ENCODE data around the gene SPECC1L.

SPECC1L gene

GRCh38 chr22:24329453-24329852 lies 58.8 kb downstream of the SPECC1L start:
- H3K27me3 ChIP-seq (ENCODE audit: insufficient read depth, low read length), result no peaks in the 10 kb centered on the region
- no peaks in the 10 kb centered on the region for H3K9me3 ChIP-seq (ENCODE audit: insufficient read depth, low read depth, low read length)
- no peak overlapping the region for H3K9ac ChIP-seq (ENCODE audit: low read depth, low read length)
- no peak overlapping the region for H3K27ac ChIP-seq (ENCODE audit: low read length)
- peaks cover 69% of the 10 kb centered on the region for H3K36me3 ChIP-seq (ENCODE audit: insufficient read depth, low read depth, low read length)
- no peaks in the 10 kb centered on the region for H3K4me1 ChIP-seq (ENCODE audit: insufficient read depth, low read length)
- H3K4me3 ChIP-seq (ENCODE audit: low read length), result no peak overlapping the region

GRCh38 chr22:24330636-24331035 lies 60.0 kb downstream of the SPECC1L start:
- H3K36me3 ChIP-seq (ENCODE audit: insufficient read depth, low read depth, low read length), result peaks cover 74% of the 10 kb centered on the region
- no peaks in the 10 kb centered on the region for H3K4me1 ChIP-seq (ENCODE audit: insufficient read depth, low read length)
- no peak overlapping the region for H3K4me3 ChIP-seq (ENCODE audit: low read length)
- no peak overlapping the region for H3K9ac ChIP-seq (ENCODE audit: low read depth, low read length)
- H3K27ac ChIP-seq (ENCODE audit: low read length), result no peak overlapping the region
- no peaks in the 10 kb centered on the region for H3K9me3 ChIP-seq (ENCODE audit: insufficient read depth, low read depth, low read length)
- no peaks in the 10 kb centered on the region for H3K27me3 ChIP-seq (ENCODE audit: insufficient read depth, low read length)

- Histone ChIP-seq H3K4me1 (ENCODE audit: insufficient read depth, low read length) (peaks cover 2% of the 10 kb centered on the region; the same call in 1 of the 2 replicates), H3K9ac (ENCODE audit: low read depth, low read length) (no peak overlapping the region), H3K4me3 (ENCODE audit: low read length) (no peak overlapping the region), H3K9me3 (ENCODE audit: insufficient read depth, low read depth, low read length) (no peaks in the 10 kb centered on the region), H3K27ac (ENCODE audit: low read length) (no peak overlapping the region), H3K36me3 (ENCODE audit: insufficient read depth, low read depth, low read length) (peaks cover 66% of the 10 kb centered on the region), H3K27me3 (ENCODE audit: insufficient read depth, low read length) (no peaks in the 10 kb centered on the region)
Measured at GRCh38 chr22:24331468-24332440, 61.1 kb downstream of the SPECC1L start.

GRCh38 chr22:24333301-24333700 lies 62.7 kb downstream of the SPECC1L start:
- no peaks in the 10 kb centered on the region for H3K27me3 ChIP-seq (ENCODE audit: insufficient read depth, low read length)
- no peak overlapping the region for H3K9ac ChIP-seq (ENCODE audit: low read depth, low read length)
- H3K9me3 ChIP-seq (ENCODE audit: insufficient read depth, low read depth, low read length), result no peaks in the 10 kb centered on the region
- peaks cover 57% of the 10 kb centered on the region for H3K36me3 ChIP-seq (ENCODE audit: insufficient read depth, low read depth, low read length)
- no peak overlapping the region for H3K27ac ChIP-seq (ENCODE audit: low read length)
- peaks cover 18% of the 10 kb centered on the region; the same call in 1 of the 2 replicates for H3K4me1 ChIP-seq (ENCODE audit: insufficient read depth, low read length)
- H3K4me3 ChIP-seq (ENCODE audit: low read length), result no peak overlapping the region

- H3K4me3 ChIP-seq (ENCODE audit: low read length), result no peak overlapping the region
- H3K9me3 ChIP-seq (ENCODE audit: insufficient read depth, low read depth, low read length), result no peaks in the 10 kb centered on the region
- H3K27ac ChIP-seq (ENCODE audit: low read length), result no peak overlapping the region
- peaks cover 56% of the 10 kb centered on the region for H3K36me3 ChIP-seq (ENCODE audit: insufficient read depth, low read depth, low read length)
- no peak overlapping the region for H3K9ac ChIP-seq (ENCODE audit: low read depth, low read length)
- no peaks in the 10 kb centered on the region for H3K27me3 ChIP-seq (ENCODE audit: insufficient read depth, low read length)
- H3K4me1 ChIP-seq (ENCODE audit: insufficient read depth, low read length), result peaks cover 30% of the 10 kb centered on the region
Measured at GRCh38 chr22:24335496-24335895, 64.9 kb downstream of the SPECC1L start.

- Histone ChIP-seq H3K36me3 (ENCODE audit: insufficient read depth, low read depth, low read length) (peaks cover 60% of the 10 kb centered on the region), H3K27me3 (ENCODE audit: insufficient read depth, low read length) (no peaks in the 10 kb centered on the region), H3K4me1 (ENCODE audit: insufficient read depth, low read length) (peaks cover 33% of the 10 kb centered on the region), H3K9ac (ENCODE audit: low read depth, low read length) (peak overlapping the region; percentile 7; the same call in 1 of the 2 replicates), H3K9me3 (ENCODE audit: insufficient read depth, low read depth, low read length) (no peaks in the 10 kb centered on the region), H3K27ac (ENCODE audit: low read length) (no peak overlapping the region), H3K4me3 (ENCODE audit: low read length) (peak overlapping the region; percentile 43; the same call in 1 of the 2 replicates)
Measured at GRCh38 chr22:24337894-24338645, 67.4 kb downstream of the SPECC1L start.

GRCh38 chr22:24338726-24339451 lies 68.3 kb downstream of the SPECC1L start:
- Histone ChIP-seq H3K27me3 (ENCODE audit: insufficient read depth, low read length) (no peaks in the 10 kb centered on the region), H3K4me1 (ENCODE audit: insufficient read depth, low read length) (peaks cover 33% of the 10 kb centered on the region), H3K27ac (ENCODE audit: low read length) (peak overlapping the region; percentile 79), H3K36me3 (ENCODE audit: insufficient read depth, low read depth, low read length) (peaks cover 63% of the 10 kb centered on the region), H3K9me3 (ENCODE audit: insufficient read depth, low read depth, low read length) (no peaks in the 10 kb centered on the region), H3K9ac (ENCODE audit: low read depth, low read length) (peak overlapping the region; percentile 54; the same call in 1 of the 2 replicates), H3K4me3 (ENCODE audit: low read length) (peak overlapping the region; percentile 43; the same call in 1 of the 2 replicates)

GRCh38 chr22:24339452-24339747 lies 68.8 kb downstream of the SPECC1L start:
- peaks cover 34% of the 10 kb centered on the region for H3K4me1 ChIP-seq (ENCODE audit: insufficient read depth, low read length)
- no peaks in the 10 kb centered on the region for H3K27me3 ChIP-seq (ENCODE audit: insufficient read depth, low read length)
- H3K36me3 ChIP-seq (ENCODE audit: insufficient read depth, low read depth, low read length), result peaks cover 64% of the 10 kb centered on the region
- H3K4me3 ChIP-seq (ENCODE audit: low read length), result peak overlapping the region; percentile 43; the same call in 1 of the 2 replicates
- H3K27ac ChIP-seq (ENCODE audit: low read length), result peak overlapping the region; percentile 79
- H3K9ac ChIP-seq (ENCODE audit: low read depth, low read length), result peak overlapping the region; percentile 54; the same call in 1 of the 2 replicates
- H3K9me3 ChIP-seq (ENCODE audit: insufficient read depth, low read depth, low read length), result no peaks in the 10 kb centered on the region

GRCh38 chr22:24341627-24342026 lies 71.0 kb downstream of the SPECC1L start:
- Histone ChIP-seq H3K27ac (ENCODE audit: low read length) (no peak overlapping the region), H3K36me3 (ENCODE audit: insufficient read depth, low read depth, low read length) (peaks cover 69% of the 10 kb centered on the region)

GRCh38 chr22:24350627-24351026 lies 80.0 kb downstream of the SPECC1L start:
- H3K4me3 ChIP-seq (ENCODE audit: low read length), result no peak overlapping the region
- no peak overlapping the region for H3K27ac ChIP-seq (ENCODE audit: low read length)
- H3K9me3 ChIP-seq (ENCODE audit: insufficient read depth, low read depth, low read length), result no peaks in the 10 kb centered on the region; the same call in 1 of the 2 replicates
- H3K9ac ChIP-seq (ENCODE audit: low read depth, low read length), result no peak overlapping the region
- H3K27me3 ChIP-seq (ENCODE audit: insufficient read depth, low read length), result no peaks in the 10 kb centered on the region
- no peaks in the 10 kb centered on the region for H3K4me1 ChIP-seq (ENCODE audit: insufficient read depth, low read length)
- peaks cover 93% of the 10 kb centered on the region for H3K36me3 ChIP-seq (ENCODE audit: insufficient read depth, low read depth, low read length)

More at GRCh38 chr22:24341627-24342026, 71.0 kb downstream of the SPECC1L start:
- Histone ChIP-seq H3K9ac (ENCODE audit: low read depth, low read length) (no peak overlapping the region), H3K4me3 (ENCODE audit: low read length) (no peak overlapping the region), H3K9me3 (ENCODE audit: insufficient read depth, low read depth, low read length) (no peaks in the 10 kb centered on the region), H3K4me1 (ENCODE audit: insufficient read depth, low read length) (peaks cover 39% of the 10 kb centered on the region), H3K27me3 (ENCODE audit: insufficient read depth, low read length) (no peaks in the 10 kb centered on the region)

- Histone ChIP-seq H3K9me3 (ENCODE audit: insufficient read depth, low read depth, low read length) (no peaks in the 10 kb centered on the region; the same call in 1 of the 2 replicates), H3K9ac (ENCODE audit: low read depth, low read length) (no peak overlapping the region), H3K4me1 (ENCODE audit: insufficient read depth, low read length) (no peaks in the 10 kb centered on the region), H3K27me3 (ENCODE audit: insufficient read depth, low read length) (no peaks in the 10 kb centered on the region), H3K4me3 (ENCODE audit: low read length) (no peak overlapping the region), H3K36me3 (ENCODE audit: insufficient read depth, low read depth, low read length) (peaks cover 78% of the 10 kb centered on the region), H3K27ac (ENCODE audit: low read length) (no peak overlapping the region)
Measured at GRCh38 chr22:24353121-24353520, 82.5 kb downstream of the SPECC1L start.
